Kidney (tissue), 14 donors: ENCODE measurements around the gene HEYL. TPM values are rescaled to one million over a fixed set of nuclear protein-coding genes. Genes with fewer than 3 reads are reported as not detected.

Experiments used
- DNase-seq, 5 donors: peaks; one replicate each; pipeline ENCODE4 v3.0.0-alpha.2; 2013 to 2020
- FAIRE-seq: peaks from 2 replicates; lab custom pipeline; 2012; peaks lifted over from hg19 to GRCh38; lab: Jason Lieb, UNC
- H3K27ac ChIP-seq, 2 donors: one replicate each; pipeline ENCODE4 v1.7.0; 2013; ENCODE audit warnings: low read depth in 2 of 2, low read length in 2 of 2, inconsistent platforms in 1 of 2
- H3K27me3 ChIP-seq: one replicate; pipeline ENCODE4 v1.7.1; 2013; ENCODE audit warnings: low read length, inconsistent platforms; ENCODE audit not compliant: control insufficient read depth, insufficient read depth
- H3K36me3 ChIP-seq, 3 donors: one replicate each; pipeline versions ENCODE4 v1.7.0 to v1.7.1; 2013; ENCODE audit warnings: low read length in 3 of 3, control low read depth in 1 of 3, inconsistent platforms in 1 of 3; ENCODE audit not compliant: insufficient read depth in 3 of 3, control insufficient read depth in 2 of 3
- H3K4me1 ChIP-seq, 3 donors: one replicate each; pipeline versions ENCODE4 v1.7.0 to v1.7.1; 2013; ENCODE audit warnings: low read length in 3 of 3, inconsistent platforms in 1 of 3, low read depth in 1 of 3; ENCODE audit not compliant: control insufficient read depth in 2 of 3, insufficient read depth in 2 of 3
- H3K4me3 ChIP-seq, 3 donors: one replicate each; pipeline versions ENCODE4 v1.7.0 to v1.8.1; 2013; ENCODE audit warnings: low read length in 3 of 3, control low read depth in 1 of 3, inconsistent platforms in 1 of 3
- H3K9ac ChIP-seq, 3 donors: one replicate each; pipeline versions ENCODE4 v1.7.0 to v1.7.1; 2013; ENCODE audit warnings: low read length in 3 of 3, control low read depth in 1 of 3, inconsistent platforms in 1 of 3
- H3K9me3 ChIP-seq, 3 donors: one replicate each; pipeline versions ENCODE4 v1.7.0 to v1.7.1; 2013; ENCODE audit warnings: low read length in 3 of 3, control low read depth in 1 of 3, inconsistent platforms in 1 of 3; ENCODE audit not compliant: control insufficient read depth in 2 of 3, insufficient read depth in 1 of 3
- intact Hi-C: fragments of 100-400 bp; cut with DNase I; formaldehyde crosslinking; loops from one replicate; pipeline ENCODE4 v1.11.1; 2022
- polyA plus RNA-seq: library from polyadenylated mRNA; stranded (reverse); fragments of 350-450 nt; fragmentation: Illumina TruSeq; extraction: RNeasy Lipid Tissue Mini Kit (QIAGEN cat#74804); gene quantifications from one replicate; pipeline ENCODE4 v1.2.3, GENCODE V29; 2014; ENCODE audit warnings: low read depth, low replicate concordance; ENCODE audit not compliant: insufficient read depth
- total RNA-seq: library from RNA; stranded (reverse); fragmentation: NEBNext Ultra II Directional; extraction: Animal tissue kit (Norgen Biotek cat#: 25700); gene quantifications from one replicate; pipeline ENCODE4 v1.2.1, GENCODE V29; 2021
- TF ChIP-seq, protein P1 (sequence below): IDR thresholded peaks from 3 replicates; pipeline ENCODE4 v1.5.1; 2012; ENCODE audit warnings: mild to moderate bottlenecking, moderate library complexity, borderline replicate concordance; ENCODE audit not compliant: insufficient read depth; ENCODE audit errors: extremely low read depth
- donor health status: control.
- donor health status: control.
- donor health status: control.
- donor health status: control.
- donor health status: control.
- donor health status: DM: yes; HTN: yes; CAD: no.
- donor health status: Normal renal cell carcinoma (clear cell type).

Gene HEYL
- total and polyA plus RNA-seq, 2 donors from 2014 or later = 7.2 to 32.8 TPM

DNA sequence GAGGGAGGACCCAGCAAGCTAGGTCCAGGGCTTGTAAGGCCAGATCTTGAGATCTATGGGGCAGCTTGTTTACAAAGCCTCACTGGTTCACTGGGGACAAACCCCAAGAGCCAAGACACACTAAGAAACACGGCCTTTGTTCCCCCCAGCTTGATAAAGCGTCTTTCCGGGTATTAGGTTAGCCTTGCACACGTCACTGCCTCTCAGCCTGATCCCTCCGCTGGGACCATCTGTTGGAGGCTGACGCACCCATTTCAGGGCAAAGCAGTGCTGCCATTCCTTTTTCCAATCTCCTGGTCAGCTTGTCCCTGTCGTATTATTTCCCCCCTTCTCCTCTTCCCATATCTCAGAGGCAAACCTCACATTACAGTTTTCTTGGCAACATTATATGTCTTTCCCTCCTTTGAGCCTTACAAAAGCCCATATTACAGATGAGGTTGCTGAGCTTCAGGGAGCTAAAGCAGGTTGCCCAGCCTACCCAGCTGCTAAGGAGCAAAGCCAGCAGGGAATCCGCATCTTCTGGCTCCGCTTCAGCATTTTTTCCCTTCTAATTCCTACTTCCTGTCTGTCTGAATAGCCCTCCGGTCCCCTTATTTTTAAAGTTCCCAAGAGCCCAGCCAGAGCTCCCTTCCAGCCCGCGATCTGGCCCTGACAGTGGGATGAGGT is 4.1 kb downstream of the HEYL start:
- Histone ChIP-seq H3K36me3 (peaks cover 0 to 2% (median 0%) of the 10 kb centered on the region in 3 donors), H3K9me3 (no peaks in the 10 kb centered on the region), H3K4me3 (peak overlapping the region in 2 of 3 donors; percentile 3 to 17), H3K9ac (no peak overlapping the region), H3K4me1 (no peaks in the 10 kb centered on the region), H3K27me3 (no peaks in the 10 kb centered on the region), H3K27ac (peak overlapping the region; percentile 45 to 48)
- TF ChIP-seq, protein P1, sequence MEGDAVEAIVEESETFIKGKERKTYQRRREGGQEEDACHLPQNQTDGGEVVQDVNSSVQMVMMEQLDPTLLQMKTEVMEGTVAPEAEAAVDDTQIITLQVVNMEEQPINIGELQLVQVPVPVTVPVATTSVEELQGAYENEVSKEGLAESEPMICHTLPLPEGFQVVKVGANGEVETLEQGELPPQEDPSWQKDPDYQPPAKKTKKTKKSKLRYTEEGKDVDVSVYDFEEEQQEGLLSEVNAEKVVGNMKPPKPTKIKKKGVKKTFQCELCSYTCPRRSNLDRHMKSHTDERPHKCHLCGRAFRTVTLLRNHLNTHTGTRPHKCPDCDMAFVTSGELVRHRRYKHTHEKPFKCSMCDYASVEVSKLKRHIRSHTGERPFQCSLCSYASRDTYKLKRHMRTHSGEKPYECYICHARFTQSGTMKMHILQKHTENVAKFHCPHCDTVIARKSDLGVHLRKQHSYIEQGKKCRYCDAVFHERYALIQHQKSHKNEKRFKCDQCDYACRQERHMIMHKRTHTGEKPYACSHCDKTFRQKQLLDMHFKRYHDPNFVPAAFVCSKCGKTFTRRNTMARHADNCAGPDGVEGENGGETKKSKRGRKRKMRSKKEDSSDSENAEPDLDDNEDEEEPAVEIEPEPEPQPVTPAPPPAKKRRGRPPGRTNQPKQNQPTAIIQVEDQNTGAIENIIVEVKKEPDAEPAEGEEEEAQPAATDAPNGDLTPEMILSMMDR = no peak
- peak in 1 of 5 donors; percentile 28 for DNase-seq
- no peak for FAIRE-seq
- intact Hi-C loops = no loop called here

- DNase-seq (no peak), FAIRE-seq (no peak)
- Histone ChIP-seq H3K27ac (no peak overlapping the region), H3K36me3 (peaks cover 0 to 2% (median 0%) of the 10 kb centered on the region in 3 donors), H3K9me3 (no peaks in the 10 kb centered on the region), H3K4me3 (peak overlapping the region in 1 of 3 donors; percentile 10), H3K9ac (no peak overlapping the region), H3K4me1 (no peaks in the 10 kb centered on the region), H3K27me3 (no peaks in the 10 kb centered on the region)
- TF ChIP-seq, protein P1 = no peak
- intact Hi-C loops = no loop called here
Measured at GRCh38 chr1:39633422-39633821, 6.0 kb downstream of the HEYL start.

DNA sequence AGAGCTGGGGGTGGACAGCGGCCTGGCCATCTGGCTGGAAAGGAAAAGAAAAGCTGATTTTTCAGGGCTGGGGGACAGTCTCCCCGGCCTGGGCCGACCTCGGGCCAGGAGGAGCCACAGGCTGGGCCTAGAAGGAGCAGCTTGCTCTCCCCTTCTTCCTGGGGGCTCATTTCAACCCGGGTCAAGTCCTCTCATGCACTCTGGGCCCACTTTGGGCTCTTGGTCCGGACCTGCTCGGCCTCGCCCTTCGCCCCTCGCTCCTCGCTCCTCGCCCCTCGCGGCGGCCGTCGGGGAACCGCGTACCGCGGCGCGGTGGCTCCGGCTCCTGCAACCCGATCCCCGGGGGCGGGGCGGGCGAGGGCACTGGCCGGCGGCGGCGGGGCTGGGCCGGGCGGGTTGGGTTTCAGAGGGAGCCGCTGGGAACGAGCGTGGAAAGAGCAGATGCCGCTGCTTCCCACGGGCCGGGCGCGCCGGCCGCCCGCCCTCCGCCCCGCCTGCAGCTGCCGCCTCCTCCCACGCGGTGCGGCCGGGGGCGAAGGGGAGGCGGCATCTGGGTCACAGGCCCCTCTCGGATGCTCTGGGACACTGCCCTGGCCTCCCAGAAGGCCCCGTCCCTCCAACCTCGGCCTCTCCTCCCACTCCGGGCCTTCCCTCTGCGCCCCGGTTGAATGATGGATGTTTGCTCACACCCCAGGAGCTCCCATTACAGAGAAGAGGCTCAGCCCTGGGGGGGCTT is 6.6 kb downstream of the HEYL start:
- TF ChIP-seq, protein P1 = no peak
- DNase-seq = peak; percentile 85 to 92 (median 88)
- H3K9ac ChIP-seq = no peak overlapping the region
- intact Hi-C loops = no loop called here
- no peak overlapping the region for H3K4me3 ChIP-seq
- peaks cover 0 to 2% (median 0%) of the 10 kb centered on the region in 3 donors for H3K36me3 ChIP-seq
- FAIRE-seq = no peak
- peak overlapping the region in 1 of 2 donors; percentile 42 for H3K27ac ChIP-seq
- no peaks in the 10 kb centered on the region for H3K9me3 ChIP-seq
- H3K27me3 ChIP-seq = no peaks in the 10 kb centered on the region
- H3K4me1 ChIP-seq = no peaks in the 10 kb centered on the region
